Mesenchymal stem cell (in vitro differentiated cells and primary cell): ENCODE data around the gene SNAPC4.

Experiments
- DNase-seq: peaks from one replicate; pipeline ENCODE4 v3.0.0-alpha.2; 2013
- H2AFZ ChIP-seq: one replicate; pipeline ENCODE4 v1.6.1; 2013; ENCODE audit warnings: low read depth, mild to moderate bottlenecking, control low read depth, inconsistent platforms, low read length, moderate library complexity
- H2AK5ac ChIP-seq: 2 replicates; pipeline ENCODE4 v1.6.1; 2013; ENCODE audit warnings: low read length, moderate library complexity, mild to moderate bottlenecking, inconsistent platforms; ENCODE audit not compliant: severe bottlenecking
- H2BK120ac ChIP-seq: one replicate; pipeline ENCODE4 v1.6.1; 2013; ENCODE audit warnings: low read depth, mild to moderate bottlenecking, inconsistent platforms, low read length, moderate library complexity
- H2BK12ac ChIP-seq, 2 experiments: one replicate each; pipeline ENCODE4 v1.6.1; 2013; ENCODE audit warnings: inconsistent platforms in 2 of 2, low read length in 2 of 2, mild to moderate bottlenecking in 2 of 2, moderate library complexity in 2 of 2, control low read depth in 1 of 2
- H2BK15ac ChIP-seq: one replicate; pipeline ENCODE4 v1.6.1; 2013; ENCODE audit warnings: mild to moderate bottlenecking, low read depth, inconsistent platforms; ENCODE audit not compliant: poor library complexity, severe bottlenecking
- H2BK5ac ChIP-seq: 2 replicates; pipeline ENCODE4 v1.6.1; 2013; ENCODE audit warnings: low read depth, mild to moderate bottlenecking, low read length, control low read depth, inconsistent platforms; ENCODE audit not compliant: poor library complexity, severe bottlenecking
- H3K14ac ChIP-seq, 2 experiments: one replicate each; pipeline ENCODE4 v1.6.1; 2013; ENCODE audit warnings: inconsistent platforms in 2 of 2, low read length in 2 of 2, control low read depth in 1 of 2, mild to moderate bottlenecking in 1 of 2, moderate library complexity in 1 of 2
- H3K18ac ChIP-seq, 2 experiments: one replicate each; pipeline ENCODE4 v1.6.1; 2013; ENCODE audit warnings: inconsistent platforms in 2 of 2, low read length in 2 of 2, control low read depth in 1 of 2, low read depth in 1 of 2, mild to moderate bottlenecking in 1 of 2
- H3K23ac ChIP-seq, 2 experiments: one replicate each; pipeline ENCODE4 v1.6.1; 2013; ENCODE audit warnings: inconsistent platforms in 2 of 2, low read length in 2 of 2, mild to moderate bottlenecking in 2 of 2, moderate library complexity in 2 of 2, control low read depth in 1 of 2
- H3K27ac ChIP-seq: 2 replicates; pipeline ENCODE4 v1.5.1; 2013; ENCODE audit warnings: mild to moderate bottlenecking, moderate library complexity, low read length, control low read depth, inconsistent platforms; ENCODE audit not compliant: poor library complexity, severe bottlenecking
- H3K27me3 ChIP-seq, 2 experiments: 2 replicates each; pipeline versions ENCODE4 v1.6.1 to v1.7.0; 2013; ENCODE audit warnings: low read length in 2 of 2, mild to moderate bottlenecking in 2 of 2, moderate library complexity in 2 of 2, control low read depth in 1 of 2, inconsistent platforms in 1 of 2; ENCODE audit not compliant: control insufficient read depth in 1 of 2, insufficient read depth in 1 of 2
- H3K36me3 ChIP-seq, 2 experiments: 2 replicates each; pipeline versions ENCODE4 v1.6.1 to v1.7.0; 2013; ENCODE audit warnings: low read length in 2 of 2, control low read depth in 1 of 2, inconsistent platforms in 1 of 2, low read depth in 1 of 2, mild to moderate bottlenecking in 1 of 2; ENCODE audit not compliant: insufficient read depth in 2 of 2, control insufficient read depth in 1 of 2
- H3K4ac ChIP-seq, 2 experiments: one replicate each; pipeline ENCODE4 v1.6.1; 2013; ENCODE audit warnings: inconsistent platforms in 2 of 2, low read length in 2 of 2, mild to moderate bottlenecking in 2 of 2, moderate library complexity in 2 of 2, control low read depth in 1 of 2, low read depth in 1 of 2
- H3K4me1 ChIP-seq: 2 replicates; pipeline ENCODE4 v1.6.1; 2013; ENCODE audit warnings: low read depth, low read length, control low read depth; ENCODE audit not compliant: control insufficient read depth, insufficient read depth
- H3K4me2 ChIP-seq: 2 replicates; pipeline ENCODE4 v1.6.1; 2013; ENCODE audit warnings: low read length, mild to moderate bottlenecking, inconsistent platforms; ENCODE audit not compliant: poor library complexity, severe bottlenecking
- H3K4me3 ChIP-seq, 2 experiments: 2 replicates each; pipeline versions ENCODE4 v1.5.1 to v1.7.0; 2013; ENCODE audit warnings: low read length in 2 of 2, mild to moderate bottlenecking in 2 of 2, control low read depth in 1 of 2, low read depth in 1 of 2; ENCODE audit not compliant: insufficient read depth in 1 of 2
- H3K79me1 ChIP-seq: replicated peaks from 2 replicates; pipeline ENCODE4 v1.6.1; 2013; ENCODE audit warnings: mild to moderate bottlenecking, control low read depth, low read length, inconsistent platforms; ENCODE audit not compliant: poor library complexity, severe bottlenecking
- H3K9ac ChIP-seq: 2 replicates; pipeline ENCODE4 v1.7.0; 2013; ENCODE audit warnings: mild to moderate bottlenecking, low read length, moderate library complexity
- H3K9me3 ChIP-seq: 2 replicates; pipeline ENCODE4 v1.7.0; 2013; ENCODE audit warnings: mild to moderate bottlenecking, low read length; ENCODE audit not compliant: control insufficient read depth
- H4K8ac ChIP-seq: one replicate; pipeline ENCODE4 v1.6.1; 2013; ENCODE audit warnings: inconsistent platforms, mild to moderate bottlenecking, low read length, moderate library complexity
- H4K91ac ChIP-seq: one replicate; pipeline ENCODE4 v1.6.1; 2013; ENCODE audit warnings: mild to moderate bottlenecking, low read length, inconsistent platforms
- WGBS: methylation state at CpG from one replicate; pipeline ENCODE4 v1.1.7; 2013; ENCODE audit warnings: mixed read lengths; 5-methylcytosine and 5-hydroxymethylcytosine counted together

SNAPC4 gene

GRCh38 chr9:136351252-136351800 is 48.6 kb downstream of the SNAPC4 start:
- Histone ChIP-seq H3K4me2 (no peak overlapping the region), H3K9ac (no peak overlapping the region), H2AFZ (no peak overlapping the region), H3K9me3 (no peaks in the 10 kb centered on the region), H3K79me1 (no peaks in the 10 kb centered on the region), H3K4me1 (peaks cover 37% of the 10 kb centered on the region), H3K4ac (no peak overlapping the region), H3K14ac (no peak overlapping the region), H3K36me3 (peaks cover 8 to 55% of the 10 kb centered on the region in 2 experiments), H2BK12ac (no peak overlapping the region), H3K27me3 (no peaks in the 10 kb centered on the region), H4K91ac (peak overlapping the region; percentile 29), H2BK5ac (no peak overlapping the region), H3K27ac (no peak overlapping the region), H2BK120ac (no peak overlapping the region), H3K4me3 (no peak overlapping the region), H3K23ac (no peak overlapping the region), H2AK5ac (no peak overlapping the region), H4K8ac (no peak overlapping the region), H3K18ac (no peak overlapping the region), H2BK15ac (no peak overlapping the region)
- WGBS, result 92% methylated on average over 11 of the region's 11 CpGs
- no peak for DNase-seq
